K562 (cell line): ENCODE results near the gene TNNI2. TPM values are rescaled to one million over a fixed set of nuclear protein-coding genes. Genes with fewer than 3 reads are reported as not detected.

ENCODE experiments used
- ATAC-seq: fragments of 200-7000 bp; cut with Tn5 transposase; 3 replicates; pipeline ENCODE4 v1.9.1; 2020; ENCODE audit warnings: moderate library complexity
- BruUV-seq: library from RNA; stranded (reverse); fragments of 400-500 nt; replicated peaks from 2 replicates; lab custom pipeline; 2021; lab: Mats Ljungman, UMichigan
- CTCF ChIA-PET: fragments of 300-600 bp; formaldehyde crosslinking; extraction: SDS; loops from one replicate; lab custom pipeline; 2021; ENCODE audit warnings: low intra/inter-chr PET ratio; lab: Yijun Ruan, JAX
- POLR2A ChIA-PET: fragments of 300-600, 350-650 bp; sonication (Branson Sonifier 250); formaldehyde crosslinking; extraction: SDS; loops from one replicate; lab custom pipeline; 2021; ENCODE audit warnings: antibody characterized with exemption, inconsistent platforms; lab: Yijun Ruan, JAX
- DNase-seq, 4 experiments: peaks; one replicate each; pipeline versions ENCODE4 v3.0.0 to v3.0.0-alpha.2; 2011 to 2018; ENCODE audit warnings: low spot score in 3 of 4, mixed read lengths in 3 of 4; ENCODE audit errors: extremely low read depth in 1 of 4
- FAIRE-seq: peaks from 2 replicates; lab custom pipeline; 2011; peaks lifted over from hg19 to GRCh38; lab: Jason Lieb, UNC
- H2AFZ ChIP-seq: 2 replicates; pipeline ENCODE4 v1.6.0; 2011; ENCODE audit warnings: low read depth, low read length, control low read depth, inconsistent platforms
- H3K27ac ChIP-seq: fragments of 200-600 bp; 3 replicates; pipeline ENCODE4 v1.8.0; 2011; ENCODE audit warnings: low read depth, mild to moderate bottlenecking, control low read depth, inconsistent platforms, low read length, moderate library complexity, mixed read lengths; ENCODE audit errors: extremely low read depth
- H3K27me3 ChIP-seq, 2 experiments: fragments of 300-600 bp in 1 of 2; 2 replicates in 1 of 2; 3 replicates in 1 of 2; pipeline versions ENCODE4 v1.6.0 to v1.8.0; 2011; ENCODE audit warnings: inconsistent platforms in 2 of 2, low read length in 2 of 2, mild to moderate bottlenecking in 1 of 2, mixed read lengths in 1 of 2, moderate library complexity in 1 of 2; ENCODE audit not compliant: control insufficient read depth in 2 of 2, insufficient read depth in 2 of 2
- H3K36me3 ChIP-seq: fragments of 300-600 bp; 3 replicates; pipeline ENCODE4 v1.8.0; 2011; ENCODE audit warnings: mild to moderate bottlenecking, low read length, inconsistent platforms; ENCODE audit not compliant: control insufficient read depth, insufficient read depth
- H3K4me1 ChIP-seq, 2 experiments: fragments of 200-600 bp in 1 of 2; replicated peaks in 1 of 2; 2 replicates in 1 of 2; 3 replicates in 1 of 2; pipeline versions ENCODE4 v1.5.1 to v1.8.0; 2011; ENCODE audit warnings: inconsistent platforms in 2 of 2, low read length in 2 of 2, mild to moderate bottlenecking in 1 of 2, mixed read lengths in 1 of 2, moderate library complexity in 1 of 2; ENCODE audit not compliant: control insufficient read depth in 2 of 2, insufficient read depth in 2 of 2
- H3K4me2 ChIP-seq: 2 replicates; pipeline ENCODE4 v1.6.1; 2011; ENCODE audit warnings: low read length, control low read depth, inconsistent platforms, mixed read lengths; ENCODE audit not compliant: insufficient read depth
- H3K4me3 ChIP-seq: fragments of 200-600 bp; sonication (generic), shearing (Covaris generic); 2 replicates; pipeline ENCODE4 v1.5.1; 2016; ENCODE audit warnings: control low read depth, inconsistent platforms
- H3K79me2 ChIP-seq: fragments of 200-600 bp; 3 replicates; pipeline ENCODE4 v1.8.0; 2011; ENCODE audit warnings: low read length, inconsistent platforms; ENCODE audit not compliant: control insufficient read depth, insufficient read depth
- H3K9ac ChIP-seq, 2 experiments: 2 replicates each; pipeline versions ENCODE4 v1.6.0 to v1.6.1; 2011; ENCODE audit warnings: low read depth in 2 of 2, low read length in 2 of 2, control low read depth in 1 of 2, inconsistent platforms in 1 of 2, mild to moderate bottlenecking in 1 of 2, mixed read lengths in 1 of 2; ENCODE audit not compliant: insufficient read depth in 1 of 2
- H3K9me1 ChIP-seq: one replicate; pipeline ENCODE4 v1.6.0; 2011; ENCODE audit warnings: inconsistent platforms, mild to moderate bottlenecking, low read length, moderate library complexity; ENCODE audit not compliant: control insufficient read depth, insufficient read depth
- H3K9me3 ChIP-seq: replicated peaks from 2 replicates; pipeline ENCODE4 v1.5.1; 2011; ENCODE audit warnings: low read depth, low read length, inconsistent platforms; ENCODE audit not compliant: control insufficient read depth, insufficient read depth
- H4K20me1 ChIP-seq: replicated peaks from 2 replicates; pipeline ENCODE4 v1.6.1; 2011; ENCODE audit warnings: low read length, inconsistent platforms, mixed read lengths; ENCODE audit not compliant: control insufficient read depth, insufficient read depth
- BRF1 ChIP-seq: IDR thresholded peaks from 3 replicates; pipeline ENCODE4 v1.6.1; 2011; ENCODE audit warnings: borderline replicate concordance, mild to moderate bottlenecking; ENCODE audit not compliant: insufficient read length; ENCODE audit errors: extremely low read depth
- CHD2 ChIP-seq: IDR thresholded peaks from 2 replicates; pipeline ENCODE4 v1.6.1; 2011; ENCODE audit warnings: low read depth, low read length
- HLTF ChIP-seq: fragments of 450-650 bp; IDR thresholded peaks from 2 replicates; pipeline ENCODE4 v1.6.1; 2016
- HOXB6 ChIP-seq: fragments of 250-450 bp; sonication (Bioruptor Pico); IDR thresholded peaks from 2 replicates; pipeline ENCODE4 v1.5.1; 2022; ENCODE audit warnings: mild to moderate bottlenecking, borderline replicate concordance
- IRF2 ChIP-seq: sonication (generic); formaldehyde crosslinking; IDR thresholded peaks from 2 replicates; pipeline ENCODE4 v1.8.1; 2022; ENCODE audit warnings: mild to moderate bottlenecking, missing genetic modification reagents
- MAFK ChIP-seq: IDR thresholded peaks from 2 replicates; pipeline ENCODE4 v1.6.1; 2011; ENCODE audit warnings: low read length, improper control_type of control experiment
- MEIS2 ChIP-seq: fragments of 450-650 bp; IDR thresholded peaks from 2 replicates; pipeline ENCODE4 v1.6.1; 2014; ENCODE audit warnings: mild to moderate bottlenecking; ENCODE audit not compliant: partially characterized antibody
- SMARCA5 ChIP-seq: fragments of 450-650 bp; IDR thresholded peaks from 2 replicates; pipeline ENCODE4 v1.6.1; 2016
- SRSF7 ChIP-seq: fragments of 200-400 bp; formaldehyde crosslinking; optimal IDR thresholded peaks from 2 replicates; pipeline ENCODE3; 2017; ENCODE audit warnings: mild to moderate bottlenecking, low read depth, low read length
- WGBS: fragments of 100-300 bp; shearing (Covaris generic); methylation state at CpG from one replicate; pipeline ENCODE4 v1.1.6; 2016; ENCODE audit warnings: low coverage, mixed read lengths; ENCODE audit not compliant: insufficient coverage; ENCODE audit errors: missing lambda C conversion rate; 5-methylcytosine and 5-hydroxymethylcytosine counted together
- in situ Hi-C: fragments of 300-500 bp; cut with MboI; formaldehyde crosslinking; loops from 4 replicates; pipeline ENCODE4 v1.15.0; 2018; ENCODE audit warnings: inconsistent platforms, mixed read lengths
- intact Hi-C: fragments of 100-400 bp; cut with micrococcal nuclease; formaldehyde crosslinking; loops from 2 replicates; pipeline ENCODE4 v1.14.2; 2022
- polyA plus RNA-seq, 8 experiments: library from polyadenylated mRNA; depleted of rRNA in 4 of 8; stranded (reverse) in 5 of 8; unstranded in 3 of 8; fragments of >200 nt; fragmentation: Nextera tagmentation in 2 of 8; fragmentation: Illumina TruSeq in 1 of 8; extraction: Ambion mirVana in 2 of 8; extraction: Trizol in 1 of 8; gene quantifications; 2 replicates each; pipeline versions ENCODE4 v1.2.1 to v1.2.3, GENCODE V29; 2011 to 2014; ENCODE audit warnings: inconsistent platforms in 1 of 8, missing spikeins in 1 of 8
- total RNA-seq, 7 experiments: library from RNA; depleted of rRNA in 6 of 7; stranded (reverse); fragments of >200 nt in 6 of 7; fragmentation: Illumina TruSeq in 2 of 7; extraction: Trizol in 2 of 7; gene quantifications; 2 replicates each; pipeline versions ENCODE4 v1.2.1 to v1.2.3, GENCODE V29; 2011 to 2021; ENCODE audit warnings: low replicate concordance in 1 of 7
- TF ChIP-seq, protein P1 (sequence below): sonication (generic); formaldehyde crosslinking; IDR thresholded peaks from 2 replicates; pipeline ENCODE4 v1.8.1; 2023; ENCODE audit warnings: mild to moderate bottlenecking, missing genetic modification reagents
- TF ChIP-seq, protein P2 (sequence below): IDR thresholded peaks from 3 replicates; pipeline ENCODE4 v1.6.1; 2011; ENCODE audit warnings: borderline replicate concordance, mild to moderate bottlenecking; ENCODE audit not compliant: insufficient read length, insufficient read depth
- TF ChIP-seq, protein P3 (sequence below): fragments of 450-650 bp; IDR thresholded peaks from 2 replicates; pipeline ENCODE4 v1.6.1; 2016; ENCODE audit warnings: missing biosample characterization, missing genetic modification characterization
- TF ChIP-seq, protein P4 (sequence below), 2 experiments: fragments of 450-650 bp in 1 of 2; sonication (generic) in 1 of 2; formaldehyde crosslinking; conservative IDR thresholded peaks; 2 replicates each; pipeline versions ENCODE4 v1.4.0 to v1.8.1; 2020 to 2022; ENCODE audit warnings: mild to moderate bottlenecking in 1 of 2, missing genetic modification reagents in 1 of 2

The TNNI2 gene
- total and polyA plus RNA-seq, 9 of the 15 experiments (the other 6 are each of a cell fraction or from before 2014, with no cell fraction given), result not detected

DNA sequence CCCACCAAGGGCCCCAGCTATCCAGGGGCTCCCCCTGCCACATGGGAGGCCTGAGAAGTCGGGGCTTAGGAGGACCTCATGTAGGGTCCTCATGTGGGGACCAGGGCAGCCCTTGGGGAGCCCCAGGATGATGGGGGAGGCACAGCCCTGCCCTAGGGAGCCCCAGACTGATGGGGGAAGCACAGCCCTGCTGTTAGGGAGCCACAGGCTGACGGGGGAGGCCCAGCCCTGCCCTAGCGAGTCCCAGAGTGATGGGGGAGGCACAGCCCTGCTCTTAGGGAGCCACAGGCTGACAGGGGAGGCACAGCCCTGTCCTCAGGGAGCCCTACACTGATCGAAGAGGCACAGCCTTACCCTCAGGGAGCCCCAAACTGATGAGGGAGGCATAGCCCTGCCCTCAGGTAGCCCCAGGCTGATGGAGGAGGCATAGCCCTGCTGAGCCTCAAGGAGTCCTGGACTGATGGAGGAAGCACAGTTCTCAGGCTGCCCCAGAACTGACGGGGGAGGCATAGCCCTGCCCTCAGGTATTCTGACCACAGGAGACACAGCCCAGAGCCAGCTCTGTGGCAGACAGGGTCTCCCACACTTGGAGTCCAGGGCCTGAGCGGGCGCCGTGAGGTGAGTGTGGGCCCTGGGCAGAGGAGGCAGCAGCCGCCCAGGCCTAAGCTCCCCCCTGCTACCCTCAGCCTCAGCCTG lies 42.1 kb downstream of the TNNI2 start:
- POLR2A ChIA-PET, result interaction anchor here (0.6 kb wide), 1 partner anchor 119 kb away, joined by 3 read pairs; no protein-coding TSS in a partner anchor
- Histone ChIP-seq H2AFZ (no peak overlapping the region), H3K9ac (no peak overlapping the region), H4K20me1 (0 out of 2 replicates have a peak, but pooled peaks cover 7% of the 10 kb centered on the region), H3K9me1 (no peaks in the 10 kb centered on the region), H3K4me1 (peaks cover 0 to 36% of the 10 kb centered on the region in 2 experiments; a peak in 2 of 5 replicates), H3K4me2 (no peak overlapping the region), H3K27me3 (peaks cover 3 to 44% of the 10 kb centered on the region in 2 experiments; a peak in 3 of 5 replicates)
- 10% methylated on average over 9 of the region's 9 CpGs for WGBS
- CTCF ChIA-PET, result interaction anchor here (0.7 to 6.5 kb wide), 2 partner anchors 54 to 120 kb away, joined by 5 to 93 read pairs; partner anchors contain the start of gene H19
- intact Hi-C loops, result no loop called here
- BruUV-seq, result no TSS peak
- DNase-seq (no peak), FAIRE-seq (no peak)
- TF ChIP-seq HOXB6 (CRISPR knock-in tag) (no peak), BRF1 (no peak), MAFK (no peak), MEIS2 (no peak), HLTF (no peak), IRF2 (no peak), SMARCA5 (no peak), CHD2 (no peak), SRSF7 (no peak)
- TF ChIP-seq, protein P1, sequence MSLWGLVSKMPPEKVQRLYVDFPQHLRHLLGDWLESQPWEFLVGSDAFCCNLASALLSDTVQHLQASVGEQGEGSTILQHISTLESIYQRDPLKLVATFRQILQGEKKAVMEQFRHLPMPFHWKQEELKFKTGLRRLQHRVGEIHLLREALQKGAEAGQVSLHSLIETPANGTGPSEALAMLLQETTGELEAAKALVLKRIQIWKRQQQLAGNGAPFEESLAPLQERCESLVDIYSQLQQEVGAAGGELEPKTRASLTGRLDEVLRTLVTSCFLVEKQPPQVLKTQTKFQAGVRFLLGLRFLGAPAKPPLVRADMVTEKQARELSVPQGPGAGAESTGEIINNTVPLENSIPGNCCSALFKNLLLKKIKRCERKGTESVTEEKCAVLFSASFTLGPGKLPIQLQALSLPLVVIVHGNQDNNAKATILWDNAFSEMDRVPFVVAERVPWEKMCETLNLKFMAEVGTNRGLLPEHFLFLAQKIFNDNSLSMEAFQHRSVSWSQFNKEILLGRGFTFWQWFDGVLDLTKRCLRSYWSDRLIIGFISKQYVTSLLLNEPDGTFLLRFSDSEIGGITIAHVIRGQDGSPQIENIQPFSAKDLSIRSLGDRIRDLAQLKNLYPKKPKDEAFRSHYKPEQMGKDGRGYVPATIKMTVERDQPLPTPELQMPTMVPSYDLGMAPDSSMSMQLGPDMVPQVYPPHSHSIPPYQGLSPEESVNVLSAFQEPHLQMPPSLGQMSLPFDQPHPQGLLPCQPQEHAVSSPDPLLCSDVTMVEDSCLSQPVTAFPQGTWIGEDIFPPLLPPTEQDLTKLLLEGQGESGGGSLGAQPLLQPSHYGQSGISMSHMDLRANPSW, result no peak
- TF ChIP-seq, protein P2, sequence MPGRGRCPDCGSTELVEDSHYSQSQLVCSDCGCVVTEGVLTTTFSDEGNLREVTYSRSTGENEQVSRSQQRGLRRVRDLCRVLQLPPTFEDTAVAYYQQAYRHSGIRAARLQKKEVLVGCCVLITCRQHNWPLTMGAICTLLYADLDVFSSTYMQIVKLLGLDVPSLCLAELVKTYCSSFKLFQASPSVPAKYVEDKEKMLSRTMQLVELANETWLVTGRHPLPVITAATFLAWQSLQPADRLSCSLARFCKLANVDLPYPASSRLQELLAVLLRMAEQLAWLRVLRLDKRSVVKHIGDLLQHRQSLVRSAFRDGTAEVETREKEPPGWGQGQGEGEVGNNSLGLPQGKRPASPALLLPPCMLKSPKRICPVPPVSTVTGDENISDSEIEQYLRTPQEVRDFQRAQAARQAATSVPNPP, result no peak
- TF ChIP-seq, protein P3, sequence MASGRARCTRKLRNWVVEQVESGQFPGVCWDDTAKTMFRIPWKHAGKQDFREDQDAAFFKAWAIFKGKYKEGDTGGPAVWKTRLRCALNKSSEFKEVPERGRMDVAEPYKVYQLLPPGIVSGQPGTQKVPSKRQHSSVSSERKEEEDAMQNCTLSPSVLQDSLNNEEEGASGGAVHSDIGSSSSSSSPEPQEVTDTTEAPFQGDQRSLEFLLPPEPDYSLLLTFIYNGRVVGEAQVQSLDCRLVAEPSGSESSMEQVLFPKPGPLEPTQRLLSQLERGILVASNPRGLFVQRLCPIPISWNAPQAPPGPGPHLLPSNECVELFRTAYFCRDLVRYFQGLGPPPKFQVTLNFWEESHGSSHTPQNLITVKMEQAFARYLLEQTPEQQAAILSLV (tag), result no peak
- TF ChIP-seq, protein P4, sequence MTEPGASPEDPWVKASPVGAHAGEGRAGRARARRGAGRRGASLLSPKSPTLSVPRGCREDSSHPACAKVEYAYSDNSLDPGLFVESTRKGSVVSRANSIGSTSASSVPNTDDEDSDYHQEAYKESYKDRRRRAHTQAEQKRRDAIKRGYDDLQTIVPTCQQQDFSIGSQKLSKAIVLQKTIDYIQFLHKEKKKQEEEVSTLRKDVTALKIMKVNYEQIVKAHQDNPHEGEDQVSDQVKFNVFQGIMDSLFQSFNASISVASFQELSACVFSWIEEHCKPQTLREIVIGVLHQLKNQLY (CRISPR knock-in tag; conservative IDR thresholded peaks at IDR 0.05), result no peak
- TF ChIP-seq, all 486 proteins: peak for 0
- H3K36me3 ChIP-seq, result no peaks in the 10 kb centered on the region
- in situ Hi-C loops, result loop anchor here (5.0 kb wide), 1 partner anchor 36 kb away; the partner anchor contains the start of gene TNNT3
- H3K4me3 ChIP-seq, result no peak overlapping the region
- H3K9me3 ChIP-seq, result no peaks in the 10 kb centered on the region
- no peak for ATAC-seq
- no peaks in the 10 kb centered on the region for H3K79me2 ChIP-seq
- H3K27ac ChIP-seq, result no peak overlapping the region
